ENCODE data around the gene PER2.

- TF ChIP-seq CTCF (IDR thresholded peaks at IDR 0.05; ENCODE audit: low read depth, low read length, poor library complexity, severe bottlenecking) (no peak), EZH2phosphoT487 (IDR thresholded peaks at IDR 0.05; ENCODE audit: borderline replicate concordance, low read length) (no peak)
Measured at GRCh38 chr2:238256111-238256510, 32.3 kb downstream of the PER2 start.
